Stimulated activated CD8-positive, alpha-beta memory T cell treated with anti-CD3 and anti-CD28 coated beads, Interleukin-15, amount 100 ng/mL, for 4 hours (primary cell): ENCODE measurements around the gene DYTN.
"Not testable (repeated sequence)": the region's sequence is repeated elsewhere in the genome, so short reads cannot be mapped to it uniquely, and the experiment has no call there.

Experiments used
- DNase-seq, 2 donors: peaks; one replicate each; pipeline ENCODE4 v3.0.0-alpha.2; 2020; ENCODE audit warnings: low read depth in 2 of 2

DYTN gene, protein sequence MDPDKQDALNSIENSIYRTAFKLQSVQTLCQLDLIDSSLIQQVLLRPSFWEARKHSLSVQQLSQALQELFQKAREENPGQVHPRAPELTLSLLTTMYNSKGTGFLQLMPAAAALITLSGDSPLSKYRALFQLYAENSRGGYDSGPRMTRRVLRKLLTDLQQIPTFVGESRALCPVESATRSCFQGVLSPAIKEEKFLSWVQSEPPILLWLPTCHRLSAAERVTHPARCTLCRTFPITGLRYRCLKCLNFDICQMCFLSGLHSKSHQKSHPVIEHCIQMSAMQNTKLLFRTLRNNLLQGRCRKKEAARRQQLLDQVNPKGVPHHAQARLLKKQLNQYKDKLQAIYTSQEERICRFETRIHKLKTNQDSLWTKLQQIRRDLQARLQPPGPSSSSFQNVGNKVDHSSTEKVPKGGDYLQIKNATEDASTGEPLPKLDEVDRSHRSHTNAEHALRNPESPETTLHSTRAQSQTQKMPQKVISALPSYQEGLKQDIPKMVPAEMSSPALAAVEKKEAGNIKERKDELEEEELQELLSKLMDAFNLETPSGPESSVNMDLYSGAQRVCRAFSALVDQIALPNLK

GRCh38 chr2:206718296-206718695 is at the start of gene DYTN:
DYTN (minus strand) TSS chr2:206718396; CDS start chr2:206718279, 117 bp downstream.
- no peak for DNase-seq

- no peak for DNase-seq
Measured at GRCh38 chr2:206766057-206766930, 48.1 kb upstream of the DYTN start.

GRCh38 chr2:206765242-206766056 is 47.3 kb upstream of the DYTN start, which contains the start of the genes FASTKD2 and MDH1B:
FASTKD2 (plus strand) TSS chr2:206765606; CDS start chr2:206766694, 1,088 bp downstream.
MDH1B (minus strand) TSS chr2:206765328; CDS start chr2:206765271, 57 bp downstream.
- DNase-seq, result peak; percentile 73 to 75

- no peak for DNase-seq
Measured at GRCh38 chr2:206764673-206765241, 46.6 kb upstream of the DYTN start.

GRCh38 chr2:206756816-206757215 is 38.6 kb upstream of the DYTN start:
- no peak for DNase-seq

GRCh38 chr2:206740800-206741199 is 22.6 kb upstream of the DYTN start:
- no peak for DNase-seq

- no peak for DNase-seq
Measured at GRCh38 chr2:206739271-206739670, 21.1 kb upstream of the DYTN start.

GRCh38 chr2:206736935-206737334 is 18.7 kb upstream of the DYTN start:
- no peak for DNase-seq

DNA sequence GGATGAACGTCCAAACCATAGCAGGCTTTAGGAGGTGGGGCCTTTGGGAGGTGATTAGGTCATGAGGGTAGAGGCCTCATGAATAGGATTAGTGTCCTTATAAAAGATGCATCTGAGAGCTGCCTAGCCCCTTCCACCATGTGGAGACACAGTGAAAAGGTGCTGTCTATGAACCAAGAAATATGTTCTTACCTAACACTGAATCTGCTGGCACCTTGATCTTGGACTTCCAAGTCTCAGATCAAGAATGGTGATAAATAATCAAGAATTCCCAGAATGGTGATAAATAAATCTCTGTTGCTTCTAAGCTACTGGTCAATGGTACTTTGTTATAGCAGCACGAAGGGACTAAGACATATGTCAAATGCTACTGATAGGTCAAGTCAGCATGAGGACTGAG is 15.1 kb upstream of the DYTN start:
- DNase-seq, result no peak

- DNase-seq, result no peak
Measured at GRCh38 chr2:206728277-206729199, 10.3 kb upstream of the DYTN start.

- DNase-seq, result no peak
Measured at GRCh38 chr2:206727287-206727686, 9.1 kb upstream of the DYTN start.

DNA sequence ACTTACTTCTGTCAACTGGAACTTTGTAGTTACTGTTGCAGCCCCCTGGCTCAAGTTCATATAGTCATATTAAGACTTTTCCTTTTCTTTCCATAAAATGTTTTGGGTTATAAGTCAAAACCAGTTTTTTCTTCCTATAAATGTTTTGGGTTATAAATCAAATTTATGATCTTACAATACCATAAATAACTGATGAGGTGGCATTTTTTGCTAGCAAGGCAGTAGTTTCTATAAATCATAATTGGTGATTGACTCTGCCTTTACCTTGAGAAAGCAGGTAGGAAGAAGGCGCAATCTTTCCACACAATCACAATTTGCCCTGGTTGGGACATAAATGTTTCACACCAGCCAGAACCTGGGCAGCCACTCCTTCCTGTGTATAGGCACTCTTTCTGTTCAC is 5.1 kb upstream of the DYTN start:
- DNase-seq, result no peak

DNA sequence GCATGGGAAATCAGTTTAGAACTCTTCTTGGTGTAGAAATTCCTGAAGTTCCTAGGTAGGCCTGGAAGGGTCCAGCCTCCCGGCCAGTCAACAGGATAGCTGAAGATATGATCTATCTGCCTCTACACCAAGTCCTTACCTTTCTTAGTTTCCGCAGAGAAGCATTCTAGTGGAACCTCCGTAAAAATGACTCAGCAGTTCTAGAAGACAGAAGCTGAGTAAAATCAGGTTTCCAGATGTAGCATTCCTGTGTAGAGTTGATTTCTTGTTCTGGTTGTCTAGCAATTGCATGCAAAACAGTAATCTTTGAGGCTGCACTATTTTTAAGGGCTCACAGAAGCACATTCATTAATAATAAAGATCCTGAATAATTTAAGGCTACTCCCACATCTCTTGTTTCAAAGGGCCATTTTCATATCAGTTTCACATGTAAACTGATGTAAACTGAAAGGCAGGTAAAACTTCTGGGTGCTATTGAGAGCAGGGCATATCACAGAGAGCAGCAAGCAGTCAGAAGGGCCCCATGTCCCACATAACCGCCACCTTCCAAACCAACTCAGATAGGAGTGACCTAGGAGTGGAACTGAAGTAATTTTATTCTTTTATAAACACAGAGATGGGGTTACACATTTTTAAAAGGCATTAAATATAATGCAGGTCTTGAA is 3.2 kb upstream of the DYTN start:
- no peak for DNase-seq

GRCh38 chr2:206716623-206717022 is 1.6 kb downstream of the DYTN start:
- DNase-seq, result no peak

GRCh38 chr2:206715183-206715582 is 3.0 kb downstream of the DYTN start:
- not testable (repeated sequence) for DNase-seq

DNA sequence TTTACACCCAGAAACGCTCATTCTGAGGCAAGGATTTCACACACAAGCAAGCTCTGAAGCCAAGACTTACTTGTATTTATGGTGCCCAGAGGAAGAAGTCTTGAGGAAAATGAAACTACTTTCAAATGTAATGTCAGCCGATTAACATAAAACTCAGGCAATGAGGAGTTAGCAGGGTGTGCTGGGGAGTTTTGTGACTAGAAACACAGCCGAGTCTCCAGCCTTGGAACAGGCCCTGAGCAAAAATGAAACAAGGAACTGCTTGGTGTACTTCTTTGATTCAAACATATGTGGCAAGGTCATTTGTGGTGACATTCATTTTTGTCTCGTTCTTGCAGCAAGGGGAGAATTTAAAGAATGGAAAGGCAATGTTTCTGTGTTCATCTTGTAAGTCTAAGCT is 4.5 kb downstream of the DYTN start:
- DNase-seq, result no peak

DNA sequence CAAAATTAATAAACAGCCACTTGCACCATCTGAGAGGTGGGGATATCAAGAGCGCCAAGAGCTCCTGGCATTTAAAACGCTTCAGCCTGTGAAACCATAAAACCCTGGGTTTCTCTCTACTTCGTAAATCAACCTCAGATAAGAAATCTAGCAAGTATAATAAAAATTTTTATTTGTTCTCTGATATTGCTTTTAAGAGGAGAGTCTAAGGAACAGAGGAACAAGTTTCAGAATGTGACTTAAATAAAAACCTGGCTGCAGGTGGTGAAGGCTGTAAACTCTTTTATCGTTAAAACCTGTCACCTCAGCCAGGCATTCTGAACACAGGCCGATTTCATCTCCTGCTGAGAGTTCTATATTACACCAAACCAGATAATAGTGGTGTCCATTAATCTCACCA is 9.9 kb downstream of the DYTN start:
- no peak for DNase-seq

- no peak for DNase-seq
Measured at GRCh38 chr2:206707164-206707701, 11.0 kb downstream of the DYTN start.

DNA sequence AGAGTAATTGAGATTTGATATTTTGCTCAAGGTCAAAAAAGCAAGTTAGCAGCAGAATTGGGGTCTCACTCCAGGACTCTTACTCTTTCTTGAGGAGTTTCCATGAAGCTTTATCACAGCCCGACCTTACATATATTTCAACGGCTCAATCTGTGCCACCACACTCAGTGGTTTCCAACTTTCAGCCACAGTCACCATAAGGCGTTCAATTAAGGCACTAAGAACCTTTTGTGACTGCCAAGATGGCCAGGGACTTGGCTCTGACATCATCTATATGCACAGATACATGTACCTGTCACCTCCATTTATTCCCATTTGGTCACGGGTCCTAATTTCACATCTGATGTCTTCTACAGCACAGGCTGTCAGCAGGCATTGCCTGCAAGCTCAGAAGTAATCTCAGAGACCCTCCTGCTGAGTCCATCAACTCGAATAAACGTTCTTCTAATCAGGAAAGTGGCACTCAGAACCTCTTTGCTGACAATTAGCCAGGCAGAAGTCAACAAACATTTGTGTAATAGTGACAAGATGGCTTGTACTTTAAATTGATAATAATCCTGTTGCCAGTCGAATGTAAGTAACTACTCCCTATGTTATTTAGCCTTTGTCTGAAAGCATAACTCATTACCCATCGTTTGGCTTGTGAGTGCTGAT is 16.1 kb downstream of the DYTN start:
- no peak for DNase-seq
